ENCODE results near the gene CWC27. TPM values are rescaled to one million over a fixed set of nuclear protein-coding genes. Genes with fewer than 3 reads are reported as not detected.

Gene CWC27
- total and polyA plus RNA-seq, 9 of the 15 experiments (the other 6 are each of a cell fraction or from before 2014, with no cell fraction given): 19.7 to 49.3 (median 38.3) TPM

GRCh38 chr5:64859881-64860280 lies 91.2 kb downstream of the CWC27 start:
- H3K4me1 ChIP-seq (replicated peaks in 1 of 2; ENCODE audit: control insufficient read depth in 2 of 2, insufficient read depth in 2 of 2, low read length in 2 of 2): no peaks in the 10 kb centered on the region
- TF ChIP-seq ZNF212 (CRISPR knock-in tag; IDR thresholded peaks at IDR 0.05) (no peak), KLF10 (CRISPR knock-in tag; IDR thresholded peaks at IDR 0.05) (no peak), SRSF1 (IDR thresholded peaks at IDR 0.05; ENCODE audit: low read depth, low read length) (no peak), THAP12 (CRISPR knock-in tag; IDR thresholded peaks at IDR 0.05) (no peak), ARHGAP35 (IDR thresholded peaks at IDR 0.05; ENCODE audit: partially characterized antibody) (no peak), SIN3B (IDR thresholded peaks at IDR 0.05; ENCODE audit: low read depth) (no peak), SMARCA4 (IDR thresholded peaks at IDR 0.05) (no peak), TEAD1 (CRISPR knock-in tag; IDR thresholded peaks at IDR 0.05) (no peak)
- ATAC-seq (no peak), FAIRE-seq (no peak), DNase-seq (ENCODE audit: extremely low read depth in 1 of 4, low spot score in 3 of 4) (no peak)
- H3K9ac ChIP-seq (ENCODE audit: insufficient read depth in 1 of 2, low read depth in 2 of 2, low read length in 2 of 2): no peak overlapping the region
- H4K20me1 ChIP-seq (replicated peaks; ENCODE audit: control insufficient read depth, insufficient read depth, low read length): no peaks in the 10 kb centered on the region
- intact Hi-C loops (cut with micrococcal nuclease): no loop called here
- ChIA-PET POLR2A (interaction anchor here (0.5 kb wide), 1 partner anchor 173 kb away, joined by 5 read pairs; no protein-coding TSS in a partner anchor), CTCF (ENCODE audit: low intra/inter-chr PET ratio) (no interaction called here)
- BruUV-seq (replicated peaks): no TSS peak
- H3K27ac ChIP-seq (ENCODE audit: extremely low read depth, low read depth, low read length): no peak overlapping the region
- no peaks in the 10 kb centered on the region for H3K27me3 ChIP-seq (ENCODE audit: control insufficient read depth in 2 of 2, insufficient read depth in 2 of 2, low read length in 2 of 2)
- no peak overlapping the region for H2AFZ ChIP-seq (ENCODE audit: low read depth, low read length)
- no peaks in the 10 kb centered on the region for H3K36me3 ChIP-seq (ENCODE audit: control insufficient read depth, insufficient read depth, low read length)
- H3K9me3 ChIP-seq (replicated peaks; ENCODE audit: control insufficient read depth, insufficient read depth, low read depth, low read length): no peaks in the 10 kb centered on the region
- H3K4me3 ChIP-seq: no peak overlapping the region
- in situ Hi-C loops (cut with MboI): no loop called here
- no peaks in the 10 kb centered on the region for H3K9me1 ChIP-seq (ENCODE audit: control insufficient read depth, insufficient read depth, low read length)
- H3K4me2 ChIP-seq (ENCODE audit: insufficient read depth, low read length): no peak overlapping the region
- H3K79me2 ChIP-seq (ENCODE audit: control insufficient read depth, insufficient read depth, low read length): no peaks in the 10 kb centered on the region

All from K562 (cell line).